Gastrocnemius medialis (tissue), 4 donors: ENCODE measurements around the gene EYS.

Experiments
- CTCF ChIP-seq, 5 experiments: fragments of 450-650 bp in 3 of 5; fragments of 200-600 bp in 2 of 5; sonication (generic) in 2 of 5; IDR thresholded peaks in 4 of 5; conservative IDR thresholded peaks in 1 of 5; 1 replicate in 4 of 5; 2 replicates in 1 of 5; pipeline ENCODE4 v1.5.1; 2016 to 2019; ENCODE audit warnings: antibody characterized with exemption in 5 of 5, mild to moderate bottlenecking in 3 of 5, moderate library complexity in 3 of 5
- POLR2A ChIP-seq, 2 donors: fragments of 450-650 bp; IDR thresholded peaks; one replicate each; pipeline ENCODE4 v1.6.1; 2017; ENCODE audit warnings: antibody characterized with exemption in 2 of 2, mild to moderate bottlenecking in 2 of 2, moderate library complexity in 2 of 2

DNA sequence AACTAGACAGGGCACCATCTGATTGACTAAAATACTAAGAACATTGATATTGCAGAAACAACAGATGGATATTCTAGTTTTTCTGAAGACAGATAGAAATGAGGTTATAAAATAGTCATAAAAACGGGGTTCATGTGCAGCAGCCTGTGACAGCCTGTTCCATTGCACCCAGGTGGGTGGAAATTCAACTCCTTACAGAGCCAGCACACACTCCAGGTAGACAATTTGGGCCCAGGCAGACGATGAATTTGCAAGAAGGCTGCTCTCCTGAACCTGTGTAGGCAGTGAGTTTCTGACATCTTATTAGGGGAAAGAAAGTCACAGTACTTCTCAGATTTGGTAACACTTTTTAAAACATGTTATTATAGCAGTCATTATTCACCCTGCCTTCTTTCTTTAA is 1657.3 kb downstream of the EYS start:
- no peak for TF ChIP-seq CTCF (IDR thresholded peaks at IDR 0.05 in 4 of 5, conservative IDR thresholded peaks at IDR 0.05 in 1 of 5)
- TF ChIP-seq POLR2A (IDR thresholded peaks at IDR 0.05) = no peak
